GM18868 (cell line): ENCODE data around the gene DENND4C.
A peak's percentile ranks its signal among the peaks of the same experiment; 100 is the strongest.
"Not testable (repeated sequence)": the region's sequence is repeated elsewhere in the genome, so short reads cannot be mapped to it uniquely, and the experiment has no call there.

Experiments used
- ATAC-seq: cut with Tn5 transposase; IDR thresholded peaks from one replicate; pipeline ENCODE4 v1.9.1; 2021; ENCODE audit warnings: mild to moderate bottlenecking, moderate library complexity; ENCODE audit not compliant: unreplicated experiment

The DENND4C gene

DNA sequence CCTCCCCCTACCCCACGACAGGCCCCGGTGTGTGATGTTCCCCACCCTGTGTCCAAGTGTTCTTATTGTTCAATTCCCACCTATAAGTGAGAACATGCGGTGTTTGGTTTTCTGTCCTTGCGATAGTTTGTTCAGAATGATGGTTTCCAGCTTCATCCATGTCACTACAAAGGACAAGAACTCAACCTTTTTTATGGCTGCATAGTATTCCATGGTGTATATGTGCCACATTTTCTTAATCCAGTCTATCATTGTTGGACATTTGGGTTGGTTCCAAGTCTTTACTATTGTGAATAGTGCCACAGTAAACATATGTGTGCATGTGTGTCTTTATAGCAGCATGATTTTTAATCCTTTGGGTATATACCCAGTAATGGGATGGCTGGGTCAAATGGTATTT is 35.1 kb downstream of the DENND4C start:
- ATAC-seq, result not testable (repeated sequence)

- peak; percentile 72 for ATAC-seq
Measured at GRCh38 chr9:19266778-19267384, 36.4 kb downstream of the DENND4C start.

DNA sequence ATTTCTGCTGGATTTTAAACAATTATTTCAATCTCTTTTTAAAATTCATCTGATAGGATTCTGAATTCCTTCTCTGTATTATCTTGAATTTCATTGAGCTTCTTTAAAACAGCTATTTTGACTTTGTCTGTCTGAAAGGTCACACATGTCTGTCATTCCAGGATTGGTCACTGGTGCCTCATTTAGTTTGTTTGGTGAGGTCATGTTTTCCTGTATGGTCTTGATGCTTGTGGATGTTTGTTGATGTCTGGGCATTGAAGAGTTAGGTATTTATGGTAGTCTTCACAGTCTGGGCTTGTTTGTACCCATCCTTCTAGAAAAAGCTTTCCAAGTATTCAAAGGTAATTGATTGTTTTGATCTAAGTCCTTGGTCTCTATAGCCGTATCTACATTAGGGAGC is 39.1 kb downstream of the DENND4C start:
- no peak for ATAC-seq

DNA sequence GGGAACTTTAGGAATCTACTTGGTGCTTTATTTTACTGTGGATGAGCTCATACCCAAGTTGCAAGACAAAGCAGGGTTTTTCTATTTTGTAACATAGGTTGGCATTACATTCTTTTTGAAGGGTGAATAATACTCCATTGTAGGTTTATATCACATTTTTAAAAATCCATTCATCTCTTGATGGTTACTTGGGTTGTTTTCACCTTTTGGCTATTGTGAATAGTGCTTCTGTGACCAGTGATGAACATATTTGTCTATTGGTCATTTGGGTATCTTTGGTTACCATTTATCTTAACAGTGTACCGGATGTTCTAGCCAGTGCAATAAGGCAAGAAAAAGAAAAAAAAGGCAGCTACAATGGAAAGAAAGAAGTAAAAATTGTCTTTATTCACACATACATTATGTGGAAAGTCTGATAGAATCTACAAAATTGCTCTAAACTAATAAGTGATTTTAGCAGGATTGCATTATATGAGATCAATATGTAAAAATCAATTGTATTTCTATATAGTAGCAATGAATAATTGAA is 40.0 kb downstream of the DENND4C start:
- no peak for ATAC-seq

DNA sequence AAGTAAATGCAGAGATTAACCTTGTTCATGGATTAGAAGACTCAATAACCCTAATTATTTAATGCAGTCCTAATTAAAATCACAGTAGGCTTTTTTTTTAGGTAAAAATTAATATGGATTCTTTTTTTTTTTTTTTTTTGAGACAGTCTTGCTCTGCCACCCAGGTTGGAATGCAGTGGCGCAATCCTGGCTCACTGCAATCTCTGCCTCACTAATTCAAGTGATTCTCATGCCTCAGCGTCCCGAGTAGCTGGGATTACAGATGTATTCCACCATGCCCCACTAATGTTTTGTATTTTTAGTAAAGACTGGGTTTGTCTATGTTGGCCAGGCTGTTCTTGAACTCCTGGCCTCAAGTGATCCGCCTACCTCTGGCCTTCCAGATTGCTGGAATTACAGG is 40.6 kb downstream of the DENND4C start:
- no peak for ATAC-seq

DNA sequence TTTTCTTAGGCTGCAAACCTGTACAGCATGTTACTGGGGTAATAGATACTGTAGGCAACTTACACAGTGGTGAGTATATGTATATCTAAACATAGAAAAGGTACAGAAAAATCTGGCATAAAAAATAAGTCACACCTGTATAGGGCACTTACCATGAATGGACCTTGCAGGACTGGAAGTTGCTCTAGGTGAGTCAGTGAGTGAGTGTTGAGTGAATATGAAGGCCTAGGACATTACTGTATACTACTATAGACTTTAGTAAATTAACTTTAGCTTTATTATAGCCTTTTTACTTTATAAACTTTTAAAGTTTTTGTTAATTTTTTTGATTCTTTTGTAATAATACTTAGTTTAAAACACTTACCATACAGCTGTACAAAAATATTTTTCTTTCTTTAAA is 51.3 kb downstream of the DENND4C start:
- ATAC-seq, result no peak

GRCh38 chr9:19283072-19283710 is 52.7 kb downstream of the DENND4C start:
- ATAC-seq, result no peak

DNA sequence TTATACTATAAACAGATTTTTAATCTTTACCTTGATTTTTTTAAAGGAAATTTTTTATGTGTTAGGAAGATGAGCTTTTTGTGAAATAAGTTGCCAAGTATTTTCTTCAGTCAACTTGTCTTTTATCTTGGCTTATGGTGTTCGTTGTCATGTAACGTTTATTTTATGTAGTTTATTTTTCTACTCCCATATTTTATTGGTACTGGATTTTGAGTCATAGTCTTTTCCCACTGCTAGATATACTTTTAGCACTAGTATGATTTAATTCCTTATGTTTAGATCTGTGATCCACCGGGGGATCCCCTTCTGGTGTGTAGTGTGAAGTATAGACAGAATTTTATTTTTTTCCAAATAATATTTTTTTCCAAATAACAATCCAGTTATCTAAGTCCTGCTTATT is 54.2 kb downstream of the DENND4C start:
- no peak for ATAC-seq

GRCh38 chr9:19286634-19287188 is 56.2 kb downstream of the DENND4C start:
- ATAC-seq, result no peak

DNA sequence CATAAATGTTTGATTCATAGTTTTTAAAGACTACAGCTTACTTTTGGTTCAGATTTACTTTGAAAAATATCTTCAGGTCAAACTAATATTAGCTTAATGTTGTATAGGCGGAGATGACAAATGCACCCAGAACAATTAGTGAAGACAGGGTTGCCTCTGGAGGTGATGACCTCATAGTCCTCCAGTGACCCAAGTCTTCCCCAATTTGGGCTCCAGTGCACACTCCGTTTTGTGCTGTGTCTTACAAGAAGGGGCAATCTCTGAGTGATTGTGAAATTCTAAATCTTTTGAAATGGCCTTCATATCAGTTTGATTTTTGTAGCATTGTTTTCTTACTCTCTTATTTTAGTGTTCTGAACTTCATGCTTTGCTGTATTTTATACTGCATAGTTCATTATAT is 57.6 kb downstream of the DENND4C start:
- no peak for ATAC-seq

DNA sequence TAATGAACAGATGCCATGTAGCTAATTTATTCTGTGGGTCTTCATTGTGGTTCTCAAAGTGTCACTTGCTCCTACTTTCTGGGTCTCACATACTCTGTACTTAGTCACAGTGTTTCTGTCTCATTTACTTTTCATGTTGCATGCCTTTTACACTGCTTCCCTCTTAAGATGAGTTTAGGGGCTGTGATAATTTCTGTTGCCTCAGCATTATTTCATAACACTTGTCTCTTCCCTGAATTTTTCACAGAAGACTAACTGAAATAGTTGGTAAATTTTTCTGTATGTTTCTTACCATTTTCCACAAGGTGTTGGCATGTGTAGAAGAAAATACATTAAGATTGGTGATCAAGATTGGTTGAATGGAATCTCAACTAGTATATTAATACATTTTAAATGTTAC is 59.6 kb downstream of the DENND4C start:
- ATAC-seq, result no peak

GRCh38 chr9:19294219-19294618 is 63.7 kb downstream of the DENND4C start:
- ATAC-seq, result no peak

- ATAC-seq, result no peak
Measured at GRCh38 chr9:19298436-19299000, 68.0 kb downstream of the DENND4C start.

DNA sequence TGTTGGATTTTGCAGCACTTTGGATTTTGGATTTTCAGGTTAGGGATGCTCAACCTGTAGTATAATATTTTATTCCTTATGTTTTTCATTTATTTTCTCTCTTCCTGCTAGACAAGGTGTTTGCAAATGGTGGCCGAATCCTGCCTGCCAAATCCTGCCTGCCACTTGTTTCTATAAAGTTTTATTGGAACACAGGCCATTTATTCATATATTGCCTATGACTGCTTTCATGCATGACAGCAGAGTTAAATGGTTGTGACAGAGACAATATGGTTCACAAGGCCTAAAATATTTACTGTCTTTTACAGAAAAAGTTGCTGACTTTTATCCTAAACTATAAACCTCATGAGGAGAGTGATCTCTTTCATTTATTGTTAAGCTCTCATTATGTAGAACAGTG is 72.7 kb downstream of the DENND4C start:
- ATAC-seq, result no peak

DNA sequence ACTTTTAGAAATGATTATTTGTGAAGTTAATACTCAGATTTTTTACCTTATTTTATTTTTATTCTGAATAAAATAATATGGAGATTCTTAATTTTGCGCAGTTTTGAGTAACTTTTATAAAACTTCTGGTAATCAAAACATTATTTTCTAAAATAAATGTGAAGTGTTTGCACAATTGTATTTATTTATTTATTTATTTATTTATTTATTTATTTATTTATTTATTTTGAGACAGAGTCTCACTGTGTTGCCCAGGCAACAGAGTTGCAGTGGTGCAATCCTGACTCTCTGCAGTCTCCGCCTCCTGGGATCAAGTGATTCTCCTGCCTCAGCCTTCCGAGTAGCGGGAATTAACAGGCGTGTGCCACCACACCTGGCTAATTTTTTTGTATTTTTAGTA is 76.1 kb downstream of the DENND4C start:
- no peak for ATAC-seq

DNA sequence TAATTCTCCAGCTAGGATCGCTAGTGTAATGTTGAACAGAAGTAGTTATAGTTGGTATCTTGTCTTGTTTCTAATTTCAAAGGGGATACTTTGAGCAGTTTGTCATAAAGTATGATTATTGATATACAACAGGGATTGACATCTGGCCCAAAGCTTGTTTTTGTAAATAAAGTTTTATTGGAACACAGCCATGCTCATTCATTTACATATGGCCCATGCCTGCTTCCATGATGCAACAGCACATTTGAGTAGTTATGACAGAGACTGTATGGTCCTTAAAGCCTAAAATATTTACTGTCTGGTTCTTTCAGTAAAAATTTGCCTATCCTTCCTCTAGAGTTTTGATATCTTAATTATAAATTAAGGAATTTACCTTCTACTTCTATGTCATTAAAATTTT is 79.8 kb downstream of the DENND4C start:
- ATAC-seq, result no peak

DNA sequence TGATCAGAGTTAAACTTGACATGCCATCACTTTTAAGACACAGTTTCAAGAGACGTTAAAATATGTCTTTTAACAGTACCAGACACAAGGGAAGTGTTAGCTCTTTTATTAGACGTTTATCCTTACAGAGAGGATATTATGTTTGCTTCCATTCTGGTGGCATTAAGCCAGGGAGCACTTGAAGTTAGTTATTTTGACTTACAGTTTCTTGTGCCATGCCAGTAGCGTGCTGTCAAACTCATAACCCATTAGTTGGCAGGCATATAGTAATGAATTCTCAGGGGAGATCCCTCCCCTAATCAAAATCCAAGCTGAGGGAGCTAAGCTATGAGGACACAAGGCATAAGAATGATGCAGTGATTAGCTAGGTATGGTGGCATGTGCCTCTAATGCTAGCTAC is 83.1 kb downstream of the DENND4C start:
- ATAC-seq, result no peak

GRCh38 chr9:19320495-19320894 is 90.0 kb downstream of the DENND4C start:
- ATAC-seq, result no peak

DNA sequence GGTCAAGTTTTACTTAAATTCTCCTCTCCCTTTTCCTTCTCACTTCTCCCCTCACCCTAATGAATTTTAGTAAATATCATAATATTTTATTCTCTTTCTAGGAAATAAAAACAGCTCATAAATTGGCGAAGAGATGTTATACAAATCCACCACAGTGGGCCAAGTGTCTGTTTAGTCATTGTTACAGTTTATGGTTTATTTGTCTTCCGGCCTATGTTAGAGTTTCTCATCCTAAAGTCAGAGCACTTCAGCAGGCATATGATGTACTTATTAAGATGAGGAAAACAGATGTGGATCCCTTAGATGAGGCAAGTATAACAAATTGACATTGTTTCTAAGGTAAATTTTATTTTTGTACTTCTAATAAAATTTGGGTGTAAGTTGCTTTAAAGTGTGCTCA is 101.4 kb downstream of the DENND4C start:
- no peak for ATAC-seq

GRCh38 chr9:19336166-19336565 is 105.7 kb downstream of the DENND4C start:
- ATAC-seq, result no peak

DNA sequence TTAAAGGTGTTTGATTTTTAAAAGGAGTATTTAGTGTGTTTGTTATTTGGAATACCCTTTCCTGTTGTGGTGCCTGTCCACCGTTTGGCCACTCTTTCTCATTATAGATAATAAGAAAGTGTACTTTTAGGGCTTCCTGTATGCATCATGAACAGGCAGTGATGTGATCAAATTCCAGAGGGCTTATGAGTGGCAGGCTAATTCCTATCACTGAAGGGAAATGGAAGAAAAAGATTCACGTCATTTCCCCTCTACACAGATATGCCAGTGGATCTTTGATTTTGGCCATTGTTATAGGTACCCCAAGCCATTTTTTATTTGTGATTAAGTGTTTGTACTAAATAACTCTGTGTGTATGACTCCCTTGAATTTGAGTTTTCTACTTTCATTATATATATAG is 112.5 kb downstream of the DENND4C start:
- no peak for ATAC-seq

GRCh38 chr9:19358701-19359100 is 128.2 kb downstream of the DENND4C start:
- ATAC-seq, result no peak
